8988T (cell line): ENCODE data around the gene TSPAN7.

Source experiments
- DNase-seq: peaks from one replicate; pipeline ENCODE4 v3.0.0; 2011

Gene TSPAN7, protein sequence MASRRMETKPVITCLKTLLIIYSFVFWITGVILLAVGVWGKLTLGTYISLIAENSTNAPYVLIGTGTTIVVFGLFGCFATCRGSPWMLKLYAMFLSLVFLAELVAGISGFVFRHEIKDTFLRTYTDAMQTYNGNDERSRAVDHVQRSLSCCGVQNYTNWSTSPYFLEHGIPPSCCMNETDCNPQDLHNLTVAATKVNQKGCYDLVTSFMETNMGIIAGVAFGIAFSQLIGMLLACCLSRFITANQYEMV

DNA sequence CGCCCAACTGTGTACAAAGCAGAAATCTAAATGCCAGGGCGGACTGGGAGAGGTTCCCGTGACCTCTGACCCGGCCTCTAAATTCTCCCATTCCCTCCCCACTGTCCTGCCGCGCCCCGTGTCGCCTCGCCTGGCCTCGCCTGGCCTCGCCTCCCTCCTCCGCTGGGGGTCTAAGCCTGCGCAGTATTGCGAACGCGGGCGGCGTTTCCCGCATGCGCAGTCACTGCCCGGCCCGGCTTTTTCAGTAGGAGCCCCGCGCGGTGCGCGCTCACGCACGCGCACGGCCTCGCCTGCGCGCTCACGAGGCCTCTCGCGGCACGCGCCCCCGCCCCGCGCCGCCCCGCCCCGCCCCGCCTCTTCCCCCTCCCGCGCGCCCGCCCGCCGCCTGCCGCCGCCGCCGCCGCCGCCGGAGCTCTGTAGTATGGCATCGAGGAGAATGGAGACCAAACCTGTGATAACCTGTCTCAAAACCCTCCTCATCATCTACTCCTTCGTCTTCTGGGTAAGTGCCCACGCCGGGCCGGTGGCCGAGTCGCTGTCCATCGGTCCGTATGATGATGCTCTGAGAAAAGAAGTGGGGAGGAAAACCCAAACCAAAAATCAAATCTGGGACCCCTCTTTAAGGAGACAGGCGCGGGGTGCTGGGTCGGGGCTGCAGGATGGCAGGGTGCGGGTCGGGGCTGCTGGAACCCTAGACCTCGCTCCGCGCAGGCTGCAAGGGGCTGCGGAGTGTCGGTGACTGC, at the start of gene TSPAN7:
TSPAN7 (plus strand) TSS at position 417 of the 743 bp plus-strand sequence; CDS start at position 422, 5 bp downstream.
- peak; percentile 46 for DNase-seq

DNA sequence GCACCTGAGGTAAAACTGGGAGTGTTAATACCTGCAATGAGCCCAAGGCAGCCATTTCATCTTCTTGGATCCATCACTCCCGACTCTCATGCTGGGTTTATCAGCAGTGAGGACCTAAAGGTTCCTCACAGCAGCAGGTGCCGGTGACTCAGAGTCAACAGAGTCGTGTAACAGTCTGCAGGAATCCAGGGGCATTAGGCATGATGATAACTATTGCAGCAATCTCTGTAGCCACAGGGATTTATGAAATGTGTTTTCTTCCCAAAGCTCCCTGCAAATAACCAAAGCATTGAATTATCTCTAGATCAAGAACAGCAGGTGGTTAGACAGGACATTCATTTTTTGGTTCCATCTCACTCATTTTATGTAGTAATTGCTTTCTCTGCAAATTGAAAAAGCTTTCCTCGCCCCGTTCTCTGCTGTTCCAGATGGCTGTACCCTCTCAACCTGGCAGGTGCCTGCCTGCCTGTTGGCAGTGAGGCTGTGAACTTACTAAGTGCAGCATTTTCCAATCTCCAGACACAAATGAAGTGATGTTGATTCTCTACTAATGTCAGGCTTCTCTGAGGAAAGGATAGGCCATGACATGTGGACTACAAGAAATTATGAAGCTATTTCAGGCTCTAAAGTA, 48.1 kb upstream of the TSPAN7 start:
- DNase-seq = no peak

DNA sequence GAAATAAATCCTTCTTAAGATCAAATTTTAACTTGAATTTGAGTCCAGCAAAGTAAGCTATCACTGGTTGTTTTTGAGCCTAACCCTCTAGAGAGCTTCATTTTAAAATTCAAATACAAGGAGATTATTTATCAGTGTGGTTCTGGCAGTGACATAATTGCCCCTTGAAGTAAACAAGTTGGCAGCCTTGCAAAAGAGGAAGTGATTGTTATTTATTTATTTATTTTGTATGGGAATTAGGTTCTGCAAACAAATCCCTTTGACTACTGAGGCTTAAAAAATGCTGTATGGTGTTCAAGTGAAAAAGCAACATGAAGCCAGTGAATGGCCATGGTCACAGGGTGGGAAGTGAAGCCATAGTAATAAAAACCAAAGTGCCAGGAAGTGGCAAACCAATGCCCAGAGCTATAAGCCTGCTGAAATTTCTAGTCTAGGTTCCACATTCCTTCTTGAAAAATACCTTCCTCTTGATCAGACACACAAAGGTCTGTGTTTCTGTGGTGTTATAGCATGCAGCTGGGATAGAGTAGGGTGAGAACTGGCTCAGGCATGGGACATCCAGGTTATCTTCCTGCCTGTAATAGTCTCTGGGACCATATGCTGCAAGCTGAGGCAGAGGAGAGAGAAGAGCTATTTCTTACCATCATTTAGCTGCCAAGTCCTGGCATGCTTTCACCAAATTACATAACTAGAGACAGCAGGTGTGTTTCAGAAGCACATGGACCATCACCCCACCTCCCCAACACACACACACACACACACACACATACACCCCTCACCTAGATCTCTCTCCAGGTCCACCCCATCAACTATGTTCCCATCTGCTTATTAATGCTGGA, 47.1 kb upstream of the TSPAN7 start:
- no peak for DNase-seq

DNA sequence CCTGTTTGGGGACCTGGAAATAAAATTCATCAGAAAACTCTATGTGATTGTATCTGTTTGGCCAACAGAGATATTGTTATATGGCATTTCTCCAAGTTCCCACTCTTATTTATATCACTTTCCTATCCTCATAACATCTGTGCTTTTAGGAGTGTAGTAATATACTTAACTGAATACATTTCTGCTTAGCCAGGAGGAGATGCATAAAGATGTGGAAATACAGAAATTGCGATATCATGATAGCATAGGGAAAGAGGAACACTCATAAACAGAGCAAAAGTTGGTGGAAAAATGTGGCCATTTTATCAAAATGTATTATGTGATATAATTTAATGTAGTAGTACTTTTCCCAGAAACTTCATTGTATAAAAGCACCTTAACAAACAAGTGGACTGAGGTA, 46.1 kb upstream of the TSPAN7 start:
- no peak for DNase-seq

DNA sequence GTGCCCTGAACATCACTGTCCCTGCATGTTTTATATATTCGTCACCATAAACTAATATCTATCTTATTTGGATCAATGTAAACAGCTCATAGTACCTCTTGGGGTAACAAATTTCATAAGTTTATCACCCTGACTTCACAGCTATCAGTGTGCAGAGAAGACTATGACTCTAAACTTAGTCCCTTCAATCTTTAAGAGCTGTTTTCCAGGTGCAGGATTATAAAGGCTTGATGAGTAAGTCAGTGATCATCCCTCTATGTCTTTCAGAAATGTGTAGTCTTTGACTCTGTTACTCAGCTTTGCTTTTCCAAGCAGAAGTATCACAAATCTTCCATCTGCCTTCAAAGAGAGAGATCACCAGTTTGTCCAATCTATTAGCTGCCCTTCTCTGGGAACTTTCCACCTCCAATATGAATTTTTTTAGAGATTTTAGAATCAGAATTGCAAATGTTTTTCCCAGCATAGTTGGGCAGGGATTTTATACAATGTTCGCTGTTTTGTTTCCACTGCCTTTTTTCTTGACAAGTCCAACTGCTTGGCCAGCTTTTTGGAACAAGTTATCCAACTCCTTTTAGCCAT, 45.1 kb upstream of the TSPAN7 start:
- no peak for DNase-seq

DNA sequence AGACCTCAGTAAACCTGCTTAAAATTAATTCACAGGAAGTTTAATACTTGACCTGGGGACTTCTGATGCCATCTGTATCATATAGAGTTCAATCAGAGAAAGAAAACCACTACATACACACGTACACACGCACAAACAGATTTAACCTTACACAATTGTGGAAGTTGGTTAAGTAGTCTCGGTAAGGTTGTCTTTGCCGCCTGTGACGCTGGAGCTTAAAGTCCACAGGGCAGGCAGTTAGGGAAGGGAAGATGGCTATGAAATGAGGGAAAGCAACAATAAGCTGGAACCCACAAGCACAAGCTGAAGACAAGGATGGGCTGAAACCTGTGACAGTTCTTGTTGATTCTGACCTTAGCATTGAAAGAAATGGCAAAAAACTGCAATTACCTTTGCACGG, 41.7 kb upstream of the TSPAN7 start:
- no peak for DNase-seq

- no peak for DNase-seq
Observed at GRCh38 chrX:38538134-38538533, 23.2 kb upstream of the TSPAN7 start.

DNA sequence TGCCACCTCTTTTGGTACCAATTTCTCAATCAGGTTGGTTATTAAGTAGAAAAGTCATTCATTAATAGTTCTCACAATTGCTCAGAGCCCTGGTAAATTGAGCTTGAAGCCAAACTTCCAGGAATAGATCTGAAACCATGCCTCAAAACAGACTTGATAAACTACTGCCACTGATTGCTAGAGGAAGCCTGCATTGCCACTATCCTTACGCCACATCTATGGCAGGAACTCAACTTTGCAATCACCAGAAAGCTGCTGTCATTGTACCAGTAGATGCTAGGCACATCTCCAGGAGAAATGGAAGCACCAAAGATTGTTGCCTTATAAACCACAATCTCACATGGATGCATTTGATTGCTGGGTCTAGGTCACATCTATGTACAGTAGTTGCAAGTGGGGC, 21.6 kb upstream of the TSPAN7 start:
- DNase-seq = no peak

GRCh38 chrX:38548508-38548907, 12.8 kb upstream of the TSPAN7 start:
- DNase-seq = no peak

- DNase-seq = no peak
Observed at GRCh38 chrX:38552721-38553120, 8.6 kb upstream of the TSPAN7 start.

DNA sequence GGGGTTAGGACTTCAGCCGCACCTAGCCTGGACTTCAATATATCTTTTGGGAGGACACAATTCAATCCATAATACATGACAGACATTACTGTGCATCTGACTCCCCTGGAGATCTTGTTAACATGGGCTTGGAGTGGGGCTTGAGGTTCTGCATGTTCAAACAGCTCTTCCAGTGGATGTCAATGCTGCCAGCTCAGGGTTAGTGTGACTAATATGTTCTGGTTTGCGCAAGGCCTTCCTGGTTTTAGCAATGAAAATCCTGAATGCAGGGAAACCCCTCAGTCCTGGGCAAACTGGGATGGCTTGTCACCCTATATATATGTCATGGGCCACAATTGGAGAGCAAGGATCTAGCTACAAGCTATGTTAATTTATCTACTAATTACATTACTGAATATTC, 2.7 kb upstream of the TSPAN7 start:
- no peak for DNase-seq

DNA sequence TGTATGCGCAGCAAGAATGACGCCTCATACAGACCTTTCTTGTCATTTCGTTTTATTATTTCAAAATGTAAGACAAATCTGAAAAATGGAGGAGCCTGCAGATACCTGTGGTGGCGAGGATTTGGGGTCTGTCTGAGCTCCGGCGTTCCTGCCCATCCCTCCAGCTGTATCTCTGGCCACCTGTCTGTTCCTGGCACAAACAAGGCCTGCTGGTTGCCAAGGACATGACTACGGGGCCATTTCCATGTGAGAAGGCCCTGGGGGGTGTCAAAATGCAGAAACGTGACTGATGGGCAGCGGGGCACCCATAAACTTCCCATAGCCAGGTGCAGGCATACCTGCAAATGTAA, 591 bp upstream of the TSPAN7 start:
- no peak for DNase-seq

DNA sequence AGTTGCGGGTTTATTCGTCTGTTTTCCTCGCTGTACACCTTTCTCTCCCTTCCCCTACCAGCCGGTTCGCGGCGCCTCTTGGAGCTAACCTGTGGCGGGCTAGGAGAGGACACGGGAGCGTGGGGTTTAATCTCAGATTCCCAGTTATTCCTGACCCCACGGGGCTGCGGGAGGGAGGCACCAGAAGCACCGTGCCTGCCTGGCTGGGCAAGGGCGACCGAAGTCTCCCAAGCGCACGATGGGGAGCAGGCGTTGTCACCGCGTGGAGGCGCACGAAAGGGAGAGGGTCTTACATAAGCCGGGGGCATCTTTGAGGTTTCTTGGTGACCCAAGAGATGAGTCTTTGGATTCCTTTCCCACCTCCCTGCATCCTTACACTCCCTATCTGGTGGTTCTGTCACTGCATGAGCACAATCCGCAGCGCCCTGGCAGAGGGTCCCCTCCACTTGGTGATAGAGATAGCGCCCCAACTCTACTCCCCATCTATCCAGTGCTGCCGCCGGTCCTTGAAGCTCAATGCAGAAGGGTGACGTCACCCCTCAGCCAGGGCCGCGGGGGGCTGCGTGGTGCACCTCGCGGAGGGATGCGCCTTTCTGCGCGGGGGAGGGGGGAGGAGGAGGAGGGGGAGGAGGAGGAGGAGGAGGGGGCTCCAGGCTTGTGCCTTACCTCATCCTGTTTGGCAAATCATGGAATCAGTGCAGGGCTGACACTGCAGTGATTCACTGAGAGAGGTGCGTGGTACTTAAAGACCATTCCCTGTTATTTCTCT, 793 bp downstream of the TSPAN7 start:
- DNase-seq = no peak

GRCh38 chrX:38563030-38563429, 1.7 kb downstream of the TSPAN7 start:
- no peak for DNase-seq

DNA sequence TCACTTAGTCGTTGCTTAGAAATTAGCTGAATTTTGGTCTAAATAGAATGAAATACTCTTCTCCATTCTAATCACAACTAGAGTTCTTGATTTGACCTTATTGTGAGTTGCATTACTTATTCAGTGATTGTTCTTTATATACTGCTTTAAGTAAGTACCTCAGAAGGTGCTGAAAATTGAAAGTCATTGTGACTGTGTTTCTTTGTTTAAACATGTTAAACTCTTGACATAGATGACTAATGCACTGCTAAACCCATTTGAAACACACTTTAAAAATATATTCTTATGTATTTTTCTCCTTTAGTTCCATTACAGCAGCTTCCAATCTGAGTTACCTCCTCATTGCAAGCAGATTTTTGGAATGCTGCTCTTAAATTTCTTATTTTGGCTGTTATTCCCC, 9.1 kb downstream of the TSPAN7 start:
- DNase-seq = no peak

DNA sequence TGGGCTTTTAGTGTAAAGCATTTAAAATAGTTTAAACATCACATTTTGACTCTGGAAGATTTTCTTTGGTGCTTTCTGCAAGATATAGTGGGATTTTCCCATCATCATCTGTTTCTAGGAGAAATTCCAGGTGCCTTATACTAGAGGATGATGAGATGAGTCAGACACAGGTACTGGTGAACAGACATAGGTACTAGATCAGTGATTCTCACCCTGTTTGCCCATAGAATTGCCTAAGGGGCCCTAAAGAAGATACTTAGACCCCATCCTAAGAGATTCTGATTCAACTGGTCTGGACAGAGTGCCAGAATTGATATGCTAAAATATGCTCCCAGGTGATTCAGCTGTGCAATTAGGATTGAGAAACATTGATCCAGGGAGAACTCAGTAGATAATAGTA, 9.7 kb downstream of the TSPAN7 start:
- no peak for DNase-seq

GRCh38 chrX:38574858-38575257, 13.5 kb downstream of the TSPAN7 start:
- DNase-seq = no peak

- no peak for DNase-seq
Observed at GRCh38 chrX:38575888-38576287, 14.5 kb downstream of the TSPAN7 start.

- no peak for DNase-seq
Observed at GRCh38 chrX:38577738-38578137, 16.4 kb downstream of the TSPAN7 start.

DNA sequence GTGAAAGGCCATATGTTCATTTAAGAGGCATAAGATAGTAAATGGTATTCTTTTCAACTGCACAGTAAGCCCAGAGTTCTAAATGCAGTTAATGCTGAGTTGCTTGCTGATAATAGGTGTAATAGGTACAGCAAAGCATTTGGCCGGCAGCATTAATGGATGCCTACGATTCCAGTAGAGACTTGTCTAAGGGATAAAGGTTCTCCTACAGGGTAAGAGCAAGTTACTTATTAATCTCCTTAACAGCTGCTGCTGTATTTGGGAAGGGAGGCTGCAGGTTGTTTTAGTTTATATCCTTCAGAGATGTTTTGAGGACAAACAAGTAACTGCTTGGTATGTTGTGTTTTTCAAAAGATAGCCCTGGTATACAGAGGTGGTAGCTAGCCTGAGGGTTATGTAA, 16.8 kb downstream of the TSPAN7 start:
- no peak for DNase-seq

- no peak for DNase-seq
Observed at GRCh38 chrX:38583181-38583580, 21.8 kb downstream of the TSPAN7 start.

- DNase-seq = no peak
Observed at GRCh38 chrX:38594434-38594833, 33.1 kb downstream of the TSPAN7 start.
